ENCODE results near the gene C20orf144. TPM values are rescaled to one million over a fixed set of nuclear protein-coding genes. Genes with fewer than 3 reads are reported as not detected.

The C20orf144 gene
- total RNA-seq, 1 donor from 2014 or later = 0.27 TPM

DNA sequence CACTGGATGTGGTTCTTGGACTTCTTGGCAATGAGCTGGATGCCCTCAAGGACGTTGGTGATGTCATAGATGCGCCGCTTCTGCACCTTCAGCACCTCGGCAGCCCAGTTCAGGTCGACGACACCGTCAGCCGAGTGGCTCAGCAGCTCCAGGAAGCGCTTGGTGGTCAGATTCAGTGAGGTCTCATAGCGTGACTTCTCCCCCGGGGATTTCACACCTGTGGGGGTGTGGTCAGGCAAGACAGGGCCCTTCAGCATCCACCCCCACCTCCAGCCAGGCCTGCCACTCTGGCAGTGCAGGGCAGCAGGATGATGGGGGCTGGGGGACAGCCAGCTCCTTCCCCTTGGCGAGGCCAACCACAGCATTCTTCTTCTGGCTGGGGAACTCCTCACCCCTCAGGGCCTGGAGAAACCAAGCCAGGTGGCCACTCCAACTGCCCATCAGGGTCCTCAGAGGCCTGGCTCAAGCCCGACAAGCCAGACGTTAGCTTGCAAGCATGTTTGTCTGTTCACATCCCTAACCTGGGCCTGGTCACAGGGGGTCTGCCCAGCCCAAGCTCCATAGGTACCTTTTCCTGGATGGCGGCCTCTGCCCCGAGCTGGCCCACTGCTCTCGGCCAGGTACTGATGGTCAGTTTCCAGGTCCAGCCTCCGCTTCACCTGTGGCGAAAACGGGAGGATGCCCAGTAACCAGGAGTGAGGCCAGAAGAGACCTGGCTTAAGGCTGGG is 17.8 kb downstream of the C20orf144 start:
- Mint-ChIP-seq H3K4me3 (ENCODE audit: low read depth) (no peak overlapping the region), H3K36me3 (ENCODE audit: low read depth) (peaks cover 74% of the 10 kb centered on the region), H3K27me3 (ENCODE audit: low read depth) (no peaks in the 10 kb centered on the region), H3K9me3 (no peaks in the 10 kb centered on the region), H3K27ac (peak overlapping the region; percentile 72), H3K4me1 (ENCODE audit: low read depth) (peaks cover 60% of the 10 kb centered on the region)
- intact Hi-C loops (cut with micrococcal nuclease) = loop anchor here (10.0 kb wide), 1 partner anchor 315 kb away; the partner anchor contains the start of gene RALY
- DNase-seq (ENCODE audit: low spot score) = no peak

- H3K4me1 Mint-ChIP-seq (ENCODE audit: low read depth) = peaks cover 61% of the 10 kb centered on the region
These were observed 18.6 kb downstream of the C20orf144 start for GRCh38 chr20:33680686-33681085.

GRCh38 chr20:33681288-33681687 is 19.2 kb downstream of the C20orf144 start:
- no peak for DNase-seq (ENCODE audit: low spot score)
- no peaks in the 10 kb centered on the region for H3K27me3 Mint-ChIP-seq (ENCODE audit: low read depth)
- no peaks in the 10 kb centered on the region for H3K9me3 Mint-ChIP-seq
- H3K36me3 Mint-ChIP-seq (ENCODE audit: low read depth) = peaks cover 64% of the 10 kb centered on the region
- peaks cover 61% of the 10 kb centered on the region for H3K4me1 Mint-ChIP-seq (ENCODE audit: low read depth)
- intact Hi-C loops (cut with micrococcal nuclease) = loop anchor here (10.0 kb wide), 1 partner anchor 314 kb away; the partner anchor contains the start of gene RALY
- H3K4me3 Mint-ChIP-seq (ENCODE audit: low read depth) = no peak overlapping the region
- H3K27ac Mint-ChIP-seq = peak overlapping the region; percentile 71

More at GRCh38 chr20:33680686-33681085, 18.6 kb downstream of the C20orf144 start:
- peak overlapping the region; percentile 49 for H3K27ac Mint-ChIP-seq
- no peaks in the 10 kb centered on the region for H3K9me3 Mint-ChIP-seq
- peak overlapping the region; percentile 13 for H3K4me3 Mint-ChIP-seq (ENCODE audit: low read depth)
- no peak for DNase-seq (ENCODE audit: low spot score)
- peaks cover 69% of the 10 kb centered on the region for H3K36me3 Mint-ChIP-seq (ENCODE audit: low read depth)
- intact Hi-C loops (cut with micrococcal nuclease) = loop anchor here (10.0 kb wide), 1 partner anchor 314 kb away; the partner anchor contains the start of gene RALY
- no peaks in the 10 kb centered on the region for H3K27me3 Mint-ChIP-seq (ENCODE audit: low read depth)

DNA sequence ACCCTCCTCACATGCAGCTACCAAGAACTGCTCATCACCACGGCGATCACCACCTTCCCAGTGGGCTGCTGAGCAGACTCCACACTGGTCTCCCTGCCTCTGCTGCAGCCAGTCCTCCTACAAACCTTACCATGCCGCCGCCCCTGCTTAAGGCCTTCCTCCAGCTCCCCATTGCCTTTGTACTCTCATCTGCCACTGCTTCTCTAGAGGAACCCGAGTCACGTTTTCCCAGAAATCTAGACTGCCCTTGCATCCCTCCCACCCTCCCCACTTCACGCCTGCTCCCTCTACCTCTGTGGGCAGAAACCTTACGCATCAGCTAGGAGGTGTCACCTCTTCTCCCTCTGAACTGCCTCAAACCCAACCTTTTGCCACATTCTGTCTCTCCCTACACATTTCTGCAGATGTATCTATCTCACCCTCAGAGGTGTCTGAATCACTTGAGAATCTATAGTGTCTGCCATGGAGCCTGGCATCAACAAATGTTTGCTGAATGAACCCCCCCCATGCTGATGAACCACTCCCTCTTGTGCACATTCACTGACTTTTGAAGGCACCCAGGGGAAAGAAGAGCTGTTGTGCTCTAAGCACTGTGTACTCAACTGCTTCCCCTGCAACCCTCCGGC is 19.7 kb downstream of the C20orf144 start:
- no peaks in the 10 kb centered on the region for H3K9me3 Mint-ChIP-seq
- intact Hi-C loops (cut with micrococcal nuclease) = loop anchor here (10.0 kb wide), 1 partner anchor 313 kb away; the partner anchor contains the start of gene RALY
- peak overlapping the region; percentile 71 for H3K27ac Mint-ChIP-seq
- peaks cover 59% of the 10 kb centered on the region for H3K36me3 Mint-ChIP-seq (ENCODE audit: low read depth)
- no peak for DNase-seq (ENCODE audit: low spot score)
- H3K27me3 Mint-ChIP-seq (ENCODE audit: low read depth) = no peaks in the 10 kb centered on the region
- H3K4me3 Mint-ChIP-seq (ENCODE audit: low read depth) = peak overlapping the region; percentile 22
- H3K4me1 Mint-ChIP-seq (ENCODE audit: low read depth) = peaks cover 65% of the 10 kb centered on the region

- H3K36me3 Mint-ChIP-seq (ENCODE audit: low read depth) = peaks cover 34% of the 10 kb centered on the region
- H3K27me3 Mint-ChIP-seq (ENCODE audit: low read depth) = no peaks in the 10 kb centered on the region
- H3K4me3 Mint-ChIP-seq (ENCODE audit: low read depth) = peak overlapping the region; percentile 92
- H3K4me1 Mint-ChIP-seq (ENCODE audit: low read depth) = peaks cover 74% of the 10 kb centered on the region
- peak overlapping the region; percentile 91 for H3K27ac Mint-ChIP-seq
- no peaks in the 10 kb centered on the region for H3K9me3 Mint-ChIP-seq
- no peak for DNase-seq (ENCODE audit: low spot score)
- intact Hi-C loops (cut with micrococcal nuclease) = loop anchor here (5.0 to 10.0 kb wide), 2 partner anchors 128 to 310 kb away; partner anchors contain the start of genes CHMP4B and RALY
These were observed 22.6 kb downstream of the C20orf144 start for GRCh38 chr20:33684533-33685327.

GRCh38 chr20:33685328-33686099 is 23.4 kb downstream of the C20orf144 start:
- DNase-seq (ENCODE audit: low spot score) = peak; percentile 67
- Mint-ChIP-seq H3K27ac (peak overlapping the region; percentile 91), H3K36me3 (ENCODE audit: low read depth) (peaks cover 32% of the 10 kb centered on the region), H3K27me3 (ENCODE audit: low read depth) (no peaks in the 10 kb centered on the region), H3K9me3 (no peaks in the 10 kb centered on the region), H3K4me1 (ENCODE audit: low read depth) (peaks cover 74% of the 10 kb centered on the region), H3K4me3 (ENCODE audit: low read depth) (peak overlapping the region; percentile 92)
- intact Hi-C loops (cut with micrococcal nuclease) = loop anchor here (1.0 to 10.0 kb wide), 3 partner anchors 19 to 309 kb away; partner anchors contain the start of genes ACTL10, CHMP4B and RALY

DNA sequence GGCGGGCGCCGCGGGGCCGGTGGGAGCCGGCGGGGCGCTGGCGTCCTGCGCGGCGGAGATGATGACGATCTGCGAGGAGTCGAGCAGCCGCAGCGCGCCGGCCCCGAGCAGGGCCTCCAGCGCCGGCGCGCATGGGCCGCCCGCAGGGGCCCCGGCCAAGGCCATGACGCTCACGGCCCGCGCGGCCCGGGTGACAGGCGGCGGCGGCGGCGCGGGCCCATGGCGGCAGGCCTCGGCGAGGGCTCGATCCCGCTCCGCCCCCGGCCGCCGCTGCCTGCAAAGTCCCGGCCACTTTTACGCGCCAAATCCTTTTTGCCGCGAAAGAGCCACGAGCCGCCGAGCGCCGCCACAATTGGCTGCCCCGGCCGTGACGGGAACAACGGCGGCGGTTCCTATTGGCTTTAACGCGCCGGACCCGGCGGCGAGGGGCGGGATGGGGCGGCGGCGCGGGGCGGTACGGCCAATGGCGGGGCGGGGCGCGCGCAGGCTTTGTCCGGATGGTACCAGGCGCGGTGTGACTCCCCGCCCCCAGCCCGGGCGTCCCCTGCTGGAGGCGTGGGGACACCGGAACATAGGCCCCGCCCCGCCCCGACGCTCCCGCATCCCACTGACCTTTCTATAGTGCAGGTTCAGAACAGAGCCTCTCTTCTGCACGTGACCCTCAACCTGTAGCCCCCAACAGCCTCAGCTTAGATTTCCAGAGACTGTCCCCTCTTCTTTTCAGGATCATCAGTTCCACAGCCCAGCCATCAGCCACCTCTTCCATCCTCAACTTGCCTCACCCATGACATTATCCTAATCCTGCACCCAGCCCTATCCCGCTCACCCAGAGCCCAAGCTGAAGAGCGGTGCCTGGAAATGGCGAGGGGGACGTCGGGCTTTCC is 24.2 kb downstream of the C20orf144 start, which contains the start of gene E2F1:
TSS of gene E2F1 (minus strand) at position 286 of the 884 bp plus-strand sequence. CDS start at position 165, 121 bp downstream.
- H3K27me3 Mint-ChIP-seq (ENCODE audit: low read depth) = no peaks in the 10 kb centered on the region
- peak within 1 kb of the TSS; percentile 92 for H3K4me3 Mint-ChIP-seq (ENCODE audit: low read depth)
- peak; percentile 96 for DNase-seq (ENCODE audit: low spot score)
- no peaks in the 10 kb centered on the region for H3K9me3 Mint-ChIP-seq
- peaks cover 25% of the 10 kb centered on the region for H3K36me3 Mint-ChIP-seq (ENCODE audit: low read depth)
- H3K27ac Mint-ChIP-seq = peak within 1 kb of the TSS; percentile 91
- H3K4me1 Mint-ChIP-seq (ENCODE audit: low read depth) = peaks cover 66% of the 10 kb centered on the region
- intact Hi-C loops (cut with micrococcal nuclease) = loop anchor here (1.0 to 10.0 kb wide), 3 partner anchors 20 to 308 kb away; partner anchors contain the start of genes ACTL10, CHMP4B and RALY

DNA sequence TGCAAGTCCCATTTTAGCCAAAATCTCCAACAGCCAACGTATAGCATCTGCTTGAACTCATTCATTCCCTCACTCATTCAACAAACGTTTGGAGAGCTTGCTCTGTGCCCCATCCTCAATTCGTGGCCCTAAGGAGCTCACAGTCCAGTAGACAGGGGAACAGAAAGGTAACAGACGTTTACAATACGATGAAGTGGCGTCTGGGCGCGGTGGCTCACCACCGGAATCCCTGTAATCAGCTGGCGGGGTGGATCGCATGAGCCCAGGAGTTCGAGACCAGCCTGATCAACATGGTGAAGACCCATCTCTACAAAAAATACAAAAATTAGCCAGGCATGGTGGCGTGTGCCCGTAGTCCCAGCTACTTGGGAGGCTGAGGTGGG is 24.8 kb downstream of the C20orf144 start:
- intact Hi-C loops (cut with micrococcal nuclease) = loop anchor here (1.0 to 10.0 kb wide), 3 partner anchors 21 to 308 kb away; partner anchors contain the start of genes ACTL10, CHMP4B and RALY
- Mint-ChIP-seq H3K27me3 (ENCODE audit: low read depth) (no peaks in the 10 kb centered on the region), H3K36me3 (ENCODE audit: low read depth) (peaks cover 19% of the 10 kb centered on the region), H3K4me1 (ENCODE audit: low read depth) (peaks cover 61% of the 10 kb centered on the region), H3K27ac (peak overlapping the region; percentile 74), H3K4me3 (ENCODE audit: low read depth) (peak overlapping the region; percentile 63), H3K9me3 (no peaks in the 10 kb centered on the region)
- DNase-seq (ENCODE audit: low spot score) = no peak

DNA sequence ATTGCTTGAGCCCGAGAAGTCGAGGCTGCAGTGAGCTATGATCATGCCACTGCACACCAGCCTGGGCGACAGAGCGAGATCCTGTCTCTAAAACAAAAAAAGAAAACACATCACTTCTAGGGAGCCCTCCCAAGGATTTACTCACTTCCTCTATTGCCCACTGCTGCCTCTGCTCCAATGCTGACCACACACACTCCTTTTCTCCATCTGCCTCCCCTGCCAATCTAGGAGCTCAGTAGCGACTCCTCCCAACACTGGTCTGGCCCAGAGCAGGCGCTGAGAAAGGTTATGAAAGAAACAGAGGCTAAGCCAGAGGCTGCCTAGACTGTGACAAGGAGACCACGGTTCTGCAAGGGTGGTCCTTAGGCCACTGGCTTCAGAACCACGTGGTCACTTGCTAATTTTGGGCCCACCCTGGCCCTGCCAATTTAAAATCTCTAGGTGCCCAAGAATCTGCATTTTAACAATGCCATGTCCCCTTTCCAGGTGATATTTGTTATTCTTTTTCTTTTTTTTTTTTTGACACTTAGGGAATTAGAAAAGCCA is 25.3 kb downstream of the C20orf144 start:
- H3K9me3 Mint-ChIP-seq = no peaks in the 10 kb centered on the region
- H3K4me1 Mint-ChIP-seq (ENCODE audit: low read depth) = peaks cover 59% of the 10 kb centered on the region
- intact Hi-C loops (cut with micrococcal nuclease) = loop anchor here (5.0 to 10.0 kb wide), 2 partner anchors 125 to 307 kb away; partner anchors contain the start of genes CHMP4B and RALY
- no peak for DNase-seq (ENCODE audit: low spot score)
- H3K27ac Mint-ChIP-seq = peak overlapping the region; percentile 49
- no peaks in the 10 kb centered on the region for H3K27me3 Mint-ChIP-seq (ENCODE audit: low read depth)
- H3K4me3 Mint-ChIP-seq (ENCODE audit: low read depth) = peak overlapping the region; percentile 33
- peaks cover 18% of the 10 kb centered on the region for H3K36me3 Mint-ChIP-seq (ENCODE audit: low read depth)

GRCh38 chr20:33687993-33688937 is 26.1 kb downstream of the C20orf144 start:
- Mint-ChIP-seq H3K27ac (peak overlapping the region; percentile 87), H3K9me3 (no peaks in the 10 kb centered on the region), H3K27me3 (ENCODE audit: low read depth) (no peaks in the 10 kb centered on the region), H3K4me1 (ENCODE audit: low read depth) (peaks cover 54% of the 10 kb centered on the region), H3K36me3 (ENCODE audit: low read depth) (peaks cover 12% of the 10 kb centered on the region), H3K4me3 (ENCODE audit: low read depth) (no peak overlapping the region)
- intact Hi-C loops (cut with micrococcal nuclease) = loop anchor here (1.0 to 10.0 kb wide), 4 partner anchors 21 to 307 kb away; partner anchors contain the start of genes CHMP4B and RALY
- no peak for DNase-seq (ENCODE audit: low spot score)

All from activated T-helper 2 cell treated with anti-CD3 and anti-CD28 coated beads, Interferon-gamma antibody, Interleukin-2, Interleukin-4, amounts not matched to agents 10 μg/mL and 5 μg/mL and 100 μg/mL, durations not matched to agents 14 hours and 24 hours and 36 hours (primary cell).